SK-N-MC (cell line): ENCODE results near the gene TACC2.

Experiments used
- EZH2 ChIP-seq: fragments of 200-600 bp; sonication (generic); IDR thresholded peaks from one replicate; pipeline ENCODE4 v1.6.1; 2017; ENCODE audit warnings: antibody characterized with exemption
- FOXP2 ChIP-seq: optimal IDR thresholded peaks from 2 replicates; pipeline ENCODE3; 2011; ENCODE audit warnings: mild to moderate bottlenecking, moderate library complexity; ENCODE audit not compliant: insufficient read depth; ENCODE audit errors: extremely low read length, control extremely low read depth
- POLR2AphosphoS5 ChIP-seq: IDR thresholded peaks from 2 replicates; pipeline ENCODE4 v1.6.1; 2012; ENCODE audit warnings: mild to moderate bottlenecking, low read depth, low read length, borderline replicate concordance

DNA sequence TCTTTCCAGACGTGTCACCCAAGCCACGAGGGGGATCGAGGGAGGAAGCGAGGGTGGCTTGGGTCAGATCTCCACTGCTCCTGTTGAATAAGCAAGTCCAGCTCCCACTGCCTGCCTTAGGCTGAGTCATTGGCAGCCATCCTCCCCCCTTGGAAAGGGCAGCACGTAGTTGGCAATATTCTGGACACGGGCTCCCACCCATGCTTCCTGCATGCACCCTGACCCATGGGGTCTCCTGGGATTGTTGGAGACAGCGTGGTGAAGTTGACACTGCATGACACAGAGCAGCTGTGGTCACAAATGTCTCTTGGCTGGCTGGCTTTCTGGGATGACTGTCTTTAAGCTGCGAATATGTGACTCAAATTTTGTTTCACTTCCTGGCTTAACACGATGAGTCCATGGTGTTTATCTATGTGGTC, 293.3 kb downstream of the TACC2 start:
- TF ChIP-seq POLR2AphosphoS5 (no peak), EZH2 (no peak), FOXP2 (no peak)
